ENCODE measurements around the gene ENTPD8.

DNA sequence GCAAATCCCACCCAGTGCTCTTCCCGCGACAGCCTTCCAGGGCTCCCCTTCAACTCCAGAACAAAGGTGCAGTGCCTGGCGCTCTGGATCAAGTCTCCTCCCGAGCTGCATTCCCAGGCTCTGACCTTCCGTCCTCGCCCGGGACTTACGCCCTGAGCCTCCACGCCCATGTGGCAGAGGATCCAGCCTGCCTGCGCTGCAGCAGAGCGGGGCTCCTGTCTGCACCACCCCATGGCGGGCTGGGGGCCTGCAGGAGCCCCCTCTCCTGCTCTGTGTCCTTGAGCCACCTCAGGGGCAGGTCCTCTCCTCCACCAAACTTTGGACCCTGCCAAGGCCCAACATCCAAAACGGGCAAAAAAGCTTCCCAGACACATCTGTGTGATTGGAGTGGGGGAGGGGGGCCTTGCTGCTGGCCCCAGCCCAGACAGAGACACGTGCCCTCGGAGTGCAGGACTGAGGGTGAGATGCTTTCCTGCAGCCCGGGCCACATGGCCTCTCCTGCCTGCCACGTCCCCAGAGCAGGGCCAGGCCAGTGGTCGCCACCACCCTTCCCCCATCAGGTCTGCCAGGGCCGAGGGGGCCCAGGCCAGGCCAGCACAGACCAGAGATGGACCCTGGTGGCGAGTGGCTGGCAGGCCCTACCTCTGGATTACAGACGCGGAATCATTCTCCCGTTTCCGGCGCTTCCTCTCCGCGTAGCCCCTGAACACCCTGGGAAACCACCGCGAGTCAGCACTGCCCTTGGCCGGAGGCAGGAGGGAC is 13.6 kb upstream of the ENTPD8 start:
- TF ChIP-seq, protein P1, sequence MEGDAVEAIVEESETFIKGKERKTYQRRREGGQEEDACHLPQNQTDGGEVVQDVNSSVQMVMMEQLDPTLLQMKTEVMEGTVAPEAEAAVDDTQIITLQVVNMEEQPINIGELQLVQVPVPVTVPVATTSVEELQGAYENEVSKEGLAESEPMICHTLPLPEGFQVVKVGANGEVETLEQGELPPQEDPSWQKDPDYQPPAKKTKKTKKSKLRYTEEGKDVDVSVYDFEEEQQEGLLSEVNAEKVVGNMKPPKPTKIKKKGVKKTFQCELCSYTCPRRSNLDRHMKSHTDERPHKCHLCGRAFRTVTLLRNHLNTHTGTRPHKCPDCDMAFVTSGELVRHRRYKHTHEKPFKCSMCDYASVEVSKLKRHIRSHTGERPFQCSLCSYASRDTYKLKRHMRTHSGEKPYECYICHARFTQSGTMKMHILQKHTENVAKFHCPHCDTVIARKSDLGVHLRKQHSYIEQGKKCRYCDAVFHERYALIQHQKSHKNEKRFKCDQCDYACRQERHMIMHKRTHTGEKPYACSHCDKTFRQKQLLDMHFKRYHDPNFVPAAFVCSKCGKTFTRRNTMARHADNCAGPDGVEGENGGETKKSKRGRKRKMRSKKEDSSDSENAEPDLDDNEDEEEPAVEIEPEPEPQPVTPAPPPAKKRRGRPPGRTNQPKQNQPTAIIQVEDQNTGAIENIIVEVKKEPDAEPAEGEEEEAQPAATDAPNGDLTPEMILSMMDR (IDR thresholded peaks at IDR 0.05) = no peak
- TF ChIP-seq POLR2A (IDR thresholded peaks at IDR 0.05) = peak in 1 of 2 donors; percentile 12
- no peak for TF ChIP-seq EP300 (IDR thresholded peaks at IDR 0.05)
- no peak for TF ChIP-seq POLR2AphosphoS5 (IDR thresholded peaks at IDR 0.05)

Measured in gastroesophageal sphincter (tissue), 3 donors.